WTC11 (cell line): ENCODE measurements around the gene DMXL1. TPM values are rescaled to one million over a fixed set of nuclear protein-coding genes. Genes with fewer than 3 reads are reported as not detected.

Source experiments
- microRNA-seq: library from miRNA; unstranded; fragments of <30 nt; microRNA quantifications from one replicate; pipeline ENCODE4 v1.2.0, GENCODE V29; 2022; ENCODE audit warnings: borderline number of aligned reads
- total RNA-seq: library from RNA; stranded (reverse); gene quantifications from 3 replicates; pipeline ENCODE4 v1.2.3, GENCODE V29; 2021

DMXL1 gene
- total RNA-seq, 1 experiment from 2014 or later = 43.7 TPM

Small RNA genes lying within 50 kb of the gene (microRNA-seq; reads per million reads assigned to microRNA genes)
- gene MIR5706 = not detected

Other genes with a start within 250 kb of the DMXL1 start
- gene DTWD2, start 82.5 kb upstream of the DMXL1 start, total RNA-seq = 10.3 to 13.1 TPM (median 10.4 TPM) in 3 replicates